Measurements from ENCODE around the gene MGA.

- TF ChIP-seq ARNTL (CRISPR knock-in tag; IDR thresholded peaks at IDR 0.05; ENCODE audit: borderline replicate concordance, low read depth), result no peak
- TF ChIP-seq ZFP30 (CRISPR knock-in tag; IDR thresholded peaks at IDR 0.05), result no peak
- no peak for TF ChIP-seq TOX (CRISPR knock-in tag; IDR thresholded peaks at IDR 0.05; ENCODE audit: borderline replicate concordance)
- TF ChIP-seq, protein P1, sequence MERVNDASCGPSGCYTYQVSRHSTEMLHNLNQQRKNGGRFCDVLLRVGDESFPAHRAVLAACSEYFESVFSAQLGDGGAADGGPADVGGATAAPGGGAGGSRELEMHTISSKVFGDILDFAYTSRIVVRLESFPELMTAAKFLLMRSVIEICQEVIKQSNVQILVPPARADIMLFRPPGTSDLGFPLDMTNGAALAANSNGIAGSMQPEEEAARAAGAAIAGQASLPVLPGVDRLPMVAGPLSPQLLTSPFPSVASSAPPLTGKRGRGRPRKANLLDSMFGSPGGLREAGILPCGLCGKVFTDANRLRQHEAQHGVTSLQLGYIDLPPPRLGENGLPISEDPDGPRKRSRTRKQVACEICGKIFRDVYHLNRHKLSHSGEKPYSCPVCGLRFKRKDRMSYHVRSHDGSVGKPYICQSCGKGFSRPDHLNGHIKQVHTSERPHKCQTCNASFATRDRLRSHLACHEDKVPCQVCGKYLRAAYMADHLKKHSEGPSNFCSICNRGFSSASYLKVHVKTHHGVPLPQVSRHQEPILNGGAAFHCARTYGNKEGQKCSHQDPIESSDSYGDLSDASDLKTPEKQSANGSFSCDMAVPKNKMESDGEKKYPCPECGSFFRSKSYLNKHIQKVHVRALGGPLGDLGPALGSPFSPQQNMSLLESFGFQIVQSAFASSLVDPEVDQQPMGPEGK (CRISPR knock-in tag; IDR thresholded peaks at IDR 0.05; ENCODE audit: borderline replicate concordance), result no peak
- TF ChIP-seq ZNF70 (CRISPR knock-in tag; IDR thresholded peaks at IDR 0.05), result no peak
- no peak for TF ChIP-seq ZFP3 (CRISPR knock-in tag; IDR thresholded peaks at IDR 0.05)
- TF ChIP-seq ZC3H10 (CRISPR knock-in tag; IDR thresholded peaks at IDR 0.05), result no peak
- no peak for TF ChIP-seq POU6F1 (CRISPR knock-in tag; IDR thresholded peaks at IDR 0.05; ENCODE audit: borderline replicate concordance, low read depth)
- TF ChIP-seq, protein P2, sequence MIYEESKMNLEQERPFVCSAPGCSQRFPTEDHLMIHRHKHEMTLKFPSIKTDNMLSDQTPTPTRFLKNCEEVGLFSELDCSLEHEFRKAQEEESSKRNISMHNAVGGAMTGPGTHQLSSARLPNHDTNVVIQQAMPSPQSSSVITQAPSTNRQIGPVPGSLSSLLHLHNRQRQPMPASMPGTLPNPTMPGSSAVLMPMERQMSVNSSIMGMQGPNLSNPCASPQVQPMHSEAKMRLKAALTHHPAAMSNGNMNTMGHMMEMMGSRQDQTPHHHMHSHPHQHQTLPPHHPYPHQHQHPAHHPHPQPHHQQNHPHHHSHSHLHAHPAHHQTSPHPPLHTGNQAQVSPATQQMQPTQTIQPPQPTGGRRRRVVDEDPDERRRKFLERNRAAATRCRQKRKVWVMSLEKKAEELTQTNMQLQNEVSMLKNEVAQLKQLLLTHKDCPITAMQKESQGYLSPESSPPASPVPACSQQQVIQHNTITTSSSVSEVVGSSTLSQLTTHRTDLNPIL (CRISPR knock-in tag; IDR thresholded peaks at IDR 0.05; ENCODE audit: low read depth), result no peak
- no peak for TF ChIP-seq ZNF565 (CRISPR knock-in tag; conservative IDR thresholded peaks at IDR 0.05; ENCODE audit: low read depth)
- TF ChIP-seq BACH2 (CRISPR knock-in tag; IDR thresholded peaks at IDR 0.05; ENCODE audit: borderline replicate concordance), result no peak
- TF ChIP-seq TCF4 (CRISPR knock-in tag; IDR thresholded peaks at IDR 0.05; ENCODE audit: borderline replicate concordance), result no peak
- no peak for TF ChIP-seq SNAI2 (CRISPR knock-in tag; IDR thresholded peaks at IDR 0.05)
- TF ChIP-seq GLIS3 (CRISPR knock-in tag; IDR thresholded peaks at IDR 0.05), result no peak
These were observed 12.9 kb upstream of the MGA start for GRCh38 chr15:41647262-41647661.

All from SK-N-SH treated with all-trans-retinoic acid at 6 μM for 48 hours (cell line).